Stimulated activated naive CD8-positive, alpha-beta T cell treated with anti-CD3 and anti-CD28 coated beads, Interleukin-15, amount 100 ng/mL, for 72 hours (primary cell): ENCODE results near the gene CHRM3.

Experiments
- ATAC-seq: fragments of 150-1000 bp; cut with Tn5 transposase; 2 replicates; pipeline ENCODE4 v1.10.0; 2021; ENCODE audit warnings: mild to moderate bottlenecking, moderate library complexity
- DNase-seq, 2 donors: peaks; one replicate each; pipeline ENCODE4 v3.0.0; 2021 to 2022
- H3K27ac Mint-ChIP-seq, 2 donors: one replicate each; pipeline ENCODE4 v1.8.0; 2022; ENCODE audit warnings: mild to moderate bottlenecking in 2 of 2, mixed read lengths in 2 of 2, moderate library complexity in 2 of 2
- H3K27me3 Mint-ChIP-seq: one replicate; pipeline ENCODE4 v1.8.0; 2022; ENCODE audit warnings: mixed read lengths
- H3K4me1 Mint-ChIP-seq: one replicate; pipeline ENCODE4 v1.8.0; 2022; ENCODE audit warnings: mild to moderate bottlenecking, mixed read lengths
- H3K4me3 Mint-ChIP-seq, 2 donors: one replicate each; pipeline ENCODE4 v1.8.0; 2022; ENCODE audit warnings: mild to moderate bottlenecking in 2 of 2, mixed read lengths in 2 of 2, moderate library complexity in 1 of 2
- H3K9me3 Mint-ChIP-seq, 2 donors: one replicate each; pipeline ENCODE4 v1.8.0; 2022; ENCODE audit warnings: mixed read lengths in 2 of 2

CHRM3 gene

GRCh38 chr1:239432255-239432654 is 45.9 kb downstream of the CHRM3 start:
- ATAC-seq (no peak), DNase-seq (no peak)
- no peaks in the 10 kb centered on the region for H3K27me3 Mint-ChIP-seq
- no peak overlapping the region for H3K4me3 Mint-ChIP-seq
- H3K27ac Mint-ChIP-seq, result no peak overlapping the region
- no peaks in the 10 kb centered on the region for H3K4me1 Mint-ChIP-seq
- H3K9me3 Mint-ChIP-seq, result peaks cover 0 to 5% of the 10 kb centered on the region in 2 donors

DNA sequence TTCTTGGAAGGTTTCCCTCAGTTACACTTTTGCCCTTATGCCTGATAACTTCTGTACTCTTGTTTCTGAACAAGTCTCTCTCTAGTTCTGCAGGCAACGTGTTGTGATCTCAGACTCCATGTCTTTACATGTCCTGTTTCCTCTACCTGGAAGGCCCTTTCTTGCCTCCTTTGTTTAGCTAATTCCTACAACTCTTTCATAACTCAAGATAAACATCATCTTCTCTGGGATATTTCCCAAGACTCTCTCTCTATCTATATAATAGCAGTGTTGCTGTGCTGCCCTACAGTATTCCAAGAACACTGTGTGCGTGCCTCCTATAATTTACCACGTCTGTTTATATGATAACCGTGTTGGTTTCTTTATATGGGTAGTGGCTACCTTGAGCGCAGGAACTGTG is 47.8 kb downstream of the CHRM3 start:
- no peak overlapping the region for H3K27ac Mint-ChIP-seq
- no peaks in the 10 kb centered on the region for H3K4me1 Mint-ChIP-seq
- no peak overlapping the region for H3K4me3 Mint-ChIP-seq
- no peaks in the 10 kb centered on the region for H3K27me3 Mint-ChIP-seq
- ATAC-seq (no peak), DNase-seq (no peak)
- H3K9me3 Mint-ChIP-seq, result no peaks in the 10 kb centered on the region
